Measurements from ENCODE around the gene FAM241B. TPM values are rescaled to one million over a fixed set of nuclear protein-coding genes. Genes with fewer than 3 reads are reported as not detected.

Gene FAM241B
- total RNA-seq, 1 donor from 2014 or later: 2.6 TPM

DNA sequence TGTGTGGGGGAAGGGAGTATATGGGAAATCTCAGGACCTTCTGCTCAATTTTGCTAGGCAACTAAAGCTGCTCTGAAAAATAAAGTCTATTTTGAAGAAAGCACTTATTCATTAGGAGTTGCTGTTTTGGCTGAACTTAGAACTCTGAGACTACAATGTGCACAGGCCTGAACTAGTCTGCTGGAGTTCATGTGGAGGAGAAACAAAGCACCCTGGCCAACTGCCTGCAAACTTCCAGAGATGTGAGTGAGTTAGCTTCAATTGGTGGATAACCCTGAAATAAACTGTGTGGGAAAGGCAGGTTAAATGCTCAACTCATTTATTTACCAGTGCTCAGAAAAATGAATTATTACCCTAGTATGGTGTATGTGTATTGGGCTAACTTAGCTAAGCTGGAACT lies 17.3 kb upstream of the FAM241B start:
- TF ChIP-seq EZH2 (IDR thresholded peaks at IDR 0.05) (no peak), EZH2phosphoT487 (IDR thresholded peaks at IDR 0.05) (no peak)
- TF ChIP-seq, protein P1, sequence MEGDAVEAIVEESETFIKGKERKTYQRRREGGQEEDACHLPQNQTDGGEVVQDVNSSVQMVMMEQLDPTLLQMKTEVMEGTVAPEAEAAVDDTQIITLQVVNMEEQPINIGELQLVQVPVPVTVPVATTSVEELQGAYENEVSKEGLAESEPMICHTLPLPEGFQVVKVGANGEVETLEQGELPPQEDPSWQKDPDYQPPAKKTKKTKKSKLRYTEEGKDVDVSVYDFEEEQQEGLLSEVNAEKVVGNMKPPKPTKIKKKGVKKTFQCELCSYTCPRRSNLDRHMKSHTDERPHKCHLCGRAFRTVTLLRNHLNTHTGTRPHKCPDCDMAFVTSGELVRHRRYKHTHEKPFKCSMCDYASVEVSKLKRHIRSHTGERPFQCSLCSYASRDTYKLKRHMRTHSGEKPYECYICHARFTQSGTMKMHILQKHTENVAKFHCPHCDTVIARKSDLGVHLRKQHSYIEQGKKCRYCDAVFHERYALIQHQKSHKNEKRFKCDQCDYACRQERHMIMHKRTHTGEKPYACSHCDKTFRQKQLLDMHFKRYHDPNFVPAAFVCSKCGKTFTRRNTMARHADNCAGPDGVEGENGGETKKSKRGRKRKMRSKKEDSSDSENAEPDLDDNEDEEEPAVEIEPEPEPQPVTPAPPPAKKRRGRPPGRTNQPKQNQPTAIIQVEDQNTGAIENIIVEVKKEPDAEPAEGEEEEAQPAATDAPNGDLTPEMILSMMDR (IDR thresholded peaks at IDR 0.05): no peak
- Histone ChIP-seq H3K4me3 (no peak overlapping the region), H4K20me1 (ENCODE audit: low read depth) (no peaks in the 10 kb centered on the region), H3K27ac (no peak overlapping the region), H2AFZ (replicated peaks) (no peak overlapping the region), H3K79me2 (ENCODE audit: low read depth) (no peaks in the 10 kb centered on the region), H3K27me3 (peaks cover 27% of the 10 kb centered on the region), H3K4me1 (no peaks in the 10 kb centered on the region), H3K9me3 (ENCODE audit: low read depth) (peaks cover 4% of the 10 kb centered on the region), H3F3A (ENCODE audit: low read depth) (no peaks in the 10 kb centered on the region), H3K36me3 (no peaks in the 10 kb centered on the region), H3K9ac (no peak overlapping the region), H3K4me2 (no peak overlapping the region)
- Mint-ChIP-seq H3K27ac (no peak overlapping the region), H3K9me3 (peaks cover 21% of the 10 kb centered on the region), H3K36me3 (no peaks in the 10 kb centered on the region), H3K4me3 (no peak overlapping the region), H3K27me3 (ENCODE audit: insufficient read depth, low read depth) (peaks cover 5% of the 10 kb centered on the region), H3K4me1 (no peaks in the 10 kb centered on the region)
- no peak for DNase-seq (ENCODE audit: low spot score)

GRCh38 chr10:69614130-69614529 lies 15.9 kb upstream of the FAM241B start:
- Histone ChIP-seq H3K36me3 (no peaks in the 10 kb centered on the region), H3K79me2 (ENCODE audit: low read depth) (no peaks in the 10 kb centered on the region), H3F3A (ENCODE audit: low read depth) (no peaks in the 10 kb centered on the region), H3K9ac (no peak overlapping the region), H3K27ac (no peak overlapping the region), H3K4me3 (no peak overlapping the region), H3K9me3 (ENCODE audit: low read depth) (peaks cover 2% of the 10 kb centered on the region), H3K27me3 (peaks cover 25% of the 10 kb centered on the region), H3K4me2 (no peak overlapping the region), H2AFZ (replicated peaks) (no peak overlapping the region), H3K4me1 (no peaks in the 10 kb centered on the region), H4K20me1 (ENCODE audit: low read depth) (no peaks in the 10 kb centered on the region)
- Mint-ChIP-seq H3K36me3 (no peaks in the 10 kb centered on the region), H3K4me1 (no peaks in the 10 kb centered on the region), H3K9me3 (peaks cover 11% of the 10 kb centered on the region), H3K27ac (no peak overlapping the region), H3K27me3 (ENCODE audit: insufficient read depth, low read depth) (peaks cover 7% of the 10 kb centered on the region), H3K4me3 (no peak overlapping the region)
- DNase-seq (ENCODE audit: low spot score): no peak
- TF ChIP-seq EZH2 (IDR thresholded peaks at IDR 0.05) (no peak), EZH2phosphoT487 (IDR thresholded peaks at IDR 0.05) (no peak)
- TF ChIP-seq, protein P1 (IDR thresholded peaks at IDR 0.05): no peak

GRCh38 chr10:69616358-69616757 lies 13.7 kb upstream of the FAM241B start:
- no peak overlapping the region for H3K27ac Mint-ChIP-seq
- peaks cover 8% of the 10 kb centered on the region for H3K27me3 Mint-ChIP-seq (ENCODE audit: insufficient read depth, low read depth)
- H3K79me2 ChIP-seq (ENCODE audit: low read depth): no peaks in the 10 kb centered on the region
- H3K4me3 ChIP-seq: no peak overlapping the region
- H3K36me3 ChIP-seq: no peaks in the 10 kb centered on the region
- peaks cover 4% of the 10 kb centered on the region for H3K27me3 ChIP-seq
- H3K36me3 Mint-ChIP-seq: no peaks in the 10 kb centered on the region
- no peak overlapping the region for H3K9ac ChIP-seq
- TF ChIP-seq EZH2phosphoT487 (IDR thresholded peaks at IDR 0.05) (no peak), EZH2 (IDR thresholded peaks at IDR 0.05) (no peak)
- TF ChIP-seq, protein P1 (IDR thresholded peaks at IDR 0.05): no peak
- no peaks in the 10 kb centered on the region for H3K4me1 Mint-ChIP-seq
- H3K4me3 Mint-ChIP-seq: no peak overlapping the region
- no peaks in the 10 kb centered on the region for H3K9me3 ChIP-seq (ENCODE audit: low read depth)
- H3K4me1 ChIP-seq: peaks cover 9% of the 10 kb centered on the region
- no peaks in the 10 kb centered on the region for H3F3A ChIP-seq (ENCODE audit: low read depth)
- no peaks in the 10 kb centered on the region for H4K20me1 ChIP-seq (ENCODE audit: low read depth)
- H3K4me2 ChIP-seq: no peak overlapping the region
- H3K9me3 Mint-ChIP-seq: peaks cover 3% of the 10 kb centered on the region
- no peak for DNase-seq (ENCODE audit: low spot score)
- H3K27ac ChIP-seq: no peak overlapping the region
- H2AFZ ChIP-seq (replicated peaks): no peak overlapping the region
